ENCODE data around the gene INTS11. TPM values are rescaled to one million over a fixed set of nuclear protein-coding genes. Genes with fewer than 3 reads are reported as not detected.

INTS11 gene
- total and polyA plus RNA-seq, 2 donors (not counting 1 experiment from before 2014, with no cell fraction given): 149 to 245 TPM

- no peaks in the 10 kb centered on the region for H3K36me3 ChIP-seq (replicated peaks in 1 of 2; ENCODE audit: control extremely low read depth in 1 of 2, control insufficient read depth in 1 of 2, extremely low read depth in 1 of 2, insufficient read depth in 2 of 2, low read length in 1 of 2)
- intact Hi-C loops (cut with micrococcal nuclease): no loop called here
- no peaks in the 10 kb centered on the region for H4K20me1 ChIP-seq (ENCODE audit: control insufficient read depth, insufficient read depth, low read length, poor library complexity, severe bottlenecking)
- H3K27me3 Mint-ChIP-seq: peaks cover 6% of the 10 kb centered on the region
- H3K4me3 ChIP-seq (ENCODE audit: control extremely low read depth in 1 of 5, extremely low read depth in 1 of 5, insufficient read depth in 1 of 5, low read depth in 2 of 5, low read length in 4 of 5): no peak overlapping the region
- H3K4me2 ChIP-seq (replicated peaks; ENCODE audit: low read depth, low read length, poor library complexity, severe bottlenecking): no peak overlapping the region
- TF ChIP-seq EZH2 (IDR thresholded peaks at IDR 0.05; ENCODE audit: borderline replicate concordance, insufficient read depth, low read depth, low read length, poor library complexity, severe bottlenecking): no peak
- TF ChIP-seq, protein P1, sequence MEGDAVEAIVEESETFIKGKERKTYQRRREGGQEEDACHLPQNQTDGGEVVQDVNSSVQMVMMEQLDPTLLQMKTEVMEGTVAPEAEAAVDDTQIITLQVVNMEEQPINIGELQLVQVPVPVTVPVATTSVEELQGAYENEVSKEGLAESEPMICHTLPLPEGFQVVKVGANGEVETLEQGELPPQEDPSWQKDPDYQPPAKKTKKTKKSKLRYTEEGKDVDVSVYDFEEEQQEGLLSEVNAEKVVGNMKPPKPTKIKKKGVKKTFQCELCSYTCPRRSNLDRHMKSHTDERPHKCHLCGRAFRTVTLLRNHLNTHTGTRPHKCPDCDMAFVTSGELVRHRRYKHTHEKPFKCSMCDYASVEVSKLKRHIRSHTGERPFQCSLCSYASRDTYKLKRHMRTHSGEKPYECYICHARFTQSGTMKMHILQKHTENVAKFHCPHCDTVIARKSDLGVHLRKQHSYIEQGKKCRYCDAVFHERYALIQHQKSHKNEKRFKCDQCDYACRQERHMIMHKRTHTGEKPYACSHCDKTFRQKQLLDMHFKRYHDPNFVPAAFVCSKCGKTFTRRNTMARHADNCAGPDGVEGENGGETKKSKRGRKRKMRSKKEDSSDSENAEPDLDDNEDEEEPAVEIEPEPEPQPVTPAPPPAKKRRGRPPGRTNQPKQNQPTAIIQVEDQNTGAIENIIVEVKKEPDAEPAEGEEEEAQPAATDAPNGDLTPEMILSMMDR (IDR thresholded peaks at IDR 0.05): no peak
- 77% methylated on average over 10 of the region's 10 CpGs for WGBS (ENCODE audit: insufficient coverage)
- H3K9ac ChIP-seq (ENCODE audit: low read length): no peak overlapping the region
- no peak overlapping the region for H3K4me3 Mint-ChIP-seq
- H3K9me3 ChIP-seq (ENCODE audit: control extremely low read depth in 1 of 3, control insufficient read depth in 2 of 3, insufficient read depth in 1 of 3, low read length in 2 of 3): peaks cover 0 to 14% (median 0%) of the 10 kb centered on the region in 3 donors
- H3K27ac Mint-ChIP-seq: no peak overlapping the region
- DNase-seq (no peak), ATAC-seq (ENCODE audit: low read depth) (no peak)
- H3K4me1 Mint-ChIP-seq: peaks cover 2% of the 10 kb centered on the region
- H3K4me1 ChIP-seq (ENCODE audit: control insufficient read depth in 2 of 2, insufficient read depth in 2 of 2, low read length in 2 of 2): peaks cover 0 to under 1% of the 10 kb centered on the region in 2 donors
- POLR2A ChIA-PET: interaction anchor here (0.6 kb wide), 1 partner anchor 23 kb away, joined by 5 read pairs; no protein-coding TSS in a partner anchor
- CTCF ChIA-PET: no interaction called here
- no peaks in the 10 kb centered on the region for H3K79me2 ChIP-seq (ENCODE audit: control insufficient read depth, insufficient read depth, low read length)
- H2AFZ ChIP-seq (ENCODE audit: insufficient read depth, low read depth, low read length, poor library complexity, severe bottlenecking): no peak overlapping the region
- H3K27ac ChIP-seq (ENCODE audit: low read length in 2 of 2): no peak overlapping the region
- peaks cover 0 to 9% (median 1%) of the 10 kb centered on the region in 4 experiments for H3K27me3 ChIP-seq (replicated peaks in 1 of 4; ENCODE audit: control extremely low read depth in 1 of 4, control insufficient read depth in 3 of 4, insufficient read depth in 4 of 4, low read length in 3 of 4)
- H3K9me3 Mint-ChIP-seq (ENCODE audit: insufficient read depth): no peaks in the 10 kb centered on the region
Measured at GRCh38 chr1:1365875-1366698, 41.6 kb upstream of the INTS11 start.

GRCh38 chr1:1364266-1364665 is 39.8 kb upstream of the INTS11 start:
- peaks cover 0 to 14% (median 0%) of the 10 kb centered on the region in 3 donors for H3K9me3 ChIP-seq (ENCODE audit: control extremely low read depth in 1 of 3, control insufficient read depth in 2 of 3, insufficient read depth in 1 of 3, low read length in 2 of 3)
- no peak for ATAC-seq (ENCODE audit: low read depth)
- no peak overlapping the region for H3K27ac ChIP-seq (ENCODE audit: low read length in 2 of 2)
- Mint-ChIP-seq H3K27ac (no peak overlapping the region), H3K4me1 (peaks cover 4% of the 10 kb centered on the region), H3K27me3 (peaks cover 13% of the 10 kb centered on the region), H3K4me3 (no peak overlapping the region), H3K9me3 (ENCODE audit: insufficient read depth) (no peaks in the 10 kb centered on the region)
- peaks cover 0 to 20% (median 4%) of the 10 kb centered on the region in 4 experiments for H3K27me3 ChIP-seq (replicated peaks in 1 of 4; ENCODE audit: control extremely low read depth in 1 of 4, control insufficient read depth in 3 of 4, insufficient read depth in 4 of 4, low read length in 3 of 4)
- H3K4me2 ChIP-seq (replicated peaks; ENCODE audit: low read depth, low read length, poor library complexity, severe bottlenecking): no peak overlapping the region
- H3K4me1 ChIP-seq (ENCODE audit: control insufficient read depth in 2 of 2, insufficient read depth in 2 of 2, low read length in 2 of 2): no peaks in the 10 kb centered on the region
- no peaks in the 10 kb centered on the region for H3K79me2 ChIP-seq (ENCODE audit: control insufficient read depth, insufficient read depth, low read length)
- WGBS (ENCODE audit: insufficient coverage): 84% methylated on average over 9 of the region's 14 CpGs
- ChIA-PET POLR2A (no interaction called here), CTCF (no interaction called here)
- DNase-seq: no peak
- H2AFZ ChIP-seq (ENCODE audit: insufficient read depth, low read depth, low read length, poor library complexity, severe bottlenecking): no peak overlapping the region
- H4K20me1 ChIP-seq (ENCODE audit: control insufficient read depth, insufficient read depth, low read length, poor library complexity, severe bottlenecking): no peaks in the 10 kb centered on the region
- intact Hi-C loops (cut with micrococcal nuclease): no loop called here
- no peak overlapping the region for H3K4me3 ChIP-seq (ENCODE audit: control extremely low read depth in 1 of 5, extremely low read depth in 1 of 5, insufficient read depth in 1 of 5, low read depth in 2 of 5, low read length in 4 of 5)
- no peaks in the 10 kb centered on the region for H3K36me3 ChIP-seq (replicated peaks in 1 of 2; ENCODE audit: control extremely low read depth in 1 of 2, control insufficient read depth in 1 of 2, extremely low read depth in 1 of 2, insufficient read depth in 2 of 2, low read length in 1 of 2)
- no peak for TF ChIP-seq EZH2 (IDR thresholded peaks at IDR 0.05; ENCODE audit: borderline replicate concordance, insufficient read depth, low read depth, low read length, poor library complexity, severe bottlenecking)
- TF ChIP-seq, protein P1 (IDR thresholded peaks at IDR 0.05): no peak
- no peak overlapping the region for H3K9ac ChIP-seq (ENCODE audit: low read length)
